Adipocyte (in vitro differentiated cells): Measurements from ENCODE around the gene KCNAB1.
A peak's percentile ranks its signal among the peaks of the same experiment; 100 is the strongest.
"Not testable (repeated sequence)": the region's sequence is repeated elsewhere in the genome, so short reads cannot be mapped to it uniquely, and the experiment has no call there.

Source experiments
- DNase-seq: peaks from one replicate; pipeline ENCODE4 v3.0.0-alpha.2; 2015; ENCODE audit warnings: low read depth
- H3K27me3 ChIP-seq: replicated peaks from 2 replicates; pipeline ENCODE4 v1.7.0; 2013; ENCODE audit warnings: mild to moderate bottlenecking, low read length, moderate library complexity; ENCODE audit not compliant: control insufficient read depth, insufficient read depth
- H3K36me3 ChIP-seq: 2 replicates; pipeline ENCODE4 v1.7.0; 2013; ENCODE audit warnings: low read length, mild to moderate bottlenecking, moderate library complexity; ENCODE audit not compliant: control insufficient read depth, insufficient read depth, severe bottlenecking
- H3K4me1 ChIP-seq: 2 replicates; pipeline ENCODE4 v1.7.0; 2013; ENCODE audit warnings: mild to moderate bottlenecking, low read length, moderate library complexity; ENCODE audit not compliant: control insufficient read depth, insufficient read depth
- H3K4me3 ChIP-seq: 2 replicates; pipeline ENCODE4 v1.7.0; 2013; ENCODE audit warnings: mild to moderate bottlenecking, low read length, moderate library complexity
- H3K9ac ChIP-seq: 2 replicates; pipeline ENCODE4 v1.7.0; 2013; ENCODE audit warnings: mild to moderate bottlenecking, low read length, moderate library complexity
- H3K9me3 ChIP-seq: 2 replicates; pipeline ENCODE4 v1.7.0; 2013; ENCODE audit warnings: mild to moderate bottlenecking, low read length, moderate library complexity; ENCODE audit not compliant: control insufficient read depth

KCNAB1 gene

DNA sequence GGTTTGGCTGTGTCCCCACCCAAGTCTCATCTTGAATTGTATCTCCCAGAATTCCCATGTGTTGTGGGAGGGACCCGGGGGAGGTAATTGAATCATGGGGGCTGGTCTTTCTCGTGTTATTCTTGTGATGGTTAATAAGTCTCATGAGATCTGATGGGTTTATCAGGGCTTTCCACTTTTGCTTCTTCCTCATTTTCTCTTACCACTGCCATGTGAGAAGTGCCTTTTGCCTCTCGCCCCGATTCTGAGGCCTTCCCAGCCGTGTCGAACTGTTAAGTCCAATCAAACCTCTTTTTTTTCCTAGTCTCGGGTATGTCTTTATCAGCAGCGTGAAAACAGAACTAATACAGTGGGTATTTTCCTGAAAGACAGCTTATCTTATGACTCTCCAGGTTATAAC is 448.6 kb downstream of the KCNAB1 start:
- not testable (repeated sequence) for H3K4me1 ChIP-seq, H3K4me3 ChIP-seq, DNase-seq, H3K27me3 ChIP-seq, H3K9ac ChIP-seq, H3K36me3 ChIP-seq, H3K9me3 ChIP-seq

- not testable (repeated sequence) for H3K27me3 ChIP-seq, H3K4me1 ChIP-seq, DNase-seq, H3K4me3 ChIP-seq, H3K9ac ChIP-seq, H3K36me3 ChIP-seq, H3K9me3 ChIP-seq
Measured at GRCh38 chr3:156569881-156570280, 449.5 kb downstream of the KCNAB1 start.

DNA sequence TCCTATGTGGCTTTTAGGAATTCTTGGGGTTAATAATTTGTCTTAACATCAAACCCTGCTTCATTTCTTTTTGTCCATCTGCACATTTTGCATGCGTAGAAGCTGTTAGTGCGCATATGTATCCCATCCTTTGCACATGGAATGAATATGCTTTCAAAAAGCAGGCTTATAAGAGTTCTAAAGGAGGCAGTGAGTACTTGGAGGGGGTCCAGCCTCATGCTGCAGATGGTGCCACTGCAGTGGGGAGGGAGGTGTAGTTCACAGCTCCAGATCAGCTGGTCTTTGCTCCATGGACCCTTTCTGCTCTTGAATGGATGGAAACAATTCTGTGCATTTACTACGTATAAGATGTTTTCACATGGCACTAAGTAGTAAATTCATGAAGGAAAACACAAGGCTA is 455.3 kb downstream of the KCNAB1 start:
- Histone ChIP-seq H3K9ac (no peak overlapping the region), H3K4me1 (peaks cover 15% of the 10 kb centered on the region), H3K9me3 (no peaks in the 10 kb centered on the region), H3K36me3 (no peaks in the 10 kb centered on the region), H3K27me3 (no peaks in the 10 kb centered on the region), H3K4me3 (no peak overlapping the region)
- DNase-seq, result no peak

DNA sequence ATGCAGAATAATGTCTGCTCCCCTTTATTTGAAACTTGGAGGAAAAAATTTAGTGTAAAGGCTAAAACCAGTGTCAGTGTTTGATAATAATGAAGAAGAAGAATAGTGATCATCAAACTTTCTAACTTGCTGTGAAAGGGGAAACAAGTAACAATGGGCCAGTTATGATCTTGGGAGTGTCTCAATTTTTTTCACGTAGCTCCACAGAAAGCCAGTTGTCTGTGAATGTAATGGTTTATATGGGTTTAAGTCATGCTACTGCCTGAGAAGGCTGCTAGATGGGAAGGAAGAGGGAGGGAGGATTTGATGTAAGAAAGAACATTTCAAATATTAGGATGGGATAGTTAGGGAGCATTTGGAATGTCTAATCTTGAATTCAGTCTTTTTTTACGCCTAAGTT is 455.7 kb downstream of the KCNAB1 start:
- no peaks in the 10 kb centered on the region for H3K9me3 ChIP-seq
- H3K4me3 ChIP-seq, result no peak overlapping the region
- no peaks in the 10 kb centered on the region for H3K27me3 ChIP-seq
- DNase-seq, result no peak
- H3K36me3 ChIP-seq, result no peaks in the 10 kb centered on the region
- peaks cover 15% of the 10 kb centered on the region for H3K4me1 ChIP-seq
- no peak overlapping the region for H3K9ac ChIP-seq

- Histone ChIP-seq H3K36me3 (no peaks in the 10 kb centered on the region), H3K9ac (no peak overlapping the region), H3K27me3 (no peaks in the 10 kb centered on the region), H3K4me1 (peaks cover 15% of the 10 kb centered on the region), H3K9me3 (no peaks in the 10 kb centered on the region), H3K4me3 (no peak overlapping the region)
- no peak for DNase-seq
Measured at GRCh38 chr3:156576651-156577348, 456.4 kb downstream of the KCNAB1 start.

DNA sequence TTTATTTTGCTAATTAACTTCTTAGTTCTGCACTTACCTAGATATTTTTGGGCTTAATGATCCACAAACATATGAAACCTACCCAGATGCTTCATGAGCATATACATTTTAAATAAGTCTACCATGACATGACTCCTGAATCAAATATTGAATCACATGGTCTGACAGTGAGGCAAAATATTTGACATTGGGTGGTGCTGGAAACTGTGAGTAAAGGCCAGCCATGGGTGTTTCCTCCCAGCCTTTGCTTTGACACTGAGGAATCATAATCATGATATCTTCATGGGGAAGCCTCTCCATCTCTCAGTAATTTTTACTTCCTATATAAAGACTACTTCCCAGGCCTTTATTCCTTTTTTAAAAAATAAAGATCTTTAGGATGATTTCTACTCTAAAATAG is 457.4 kb downstream of the KCNAB1 start:
- no peaks in the 10 kb centered on the region for H3K9me3 ChIP-seq
- no peak overlapping the region for H3K4me3 ChIP-seq
- DNase-seq, result peak; percentile 46
- H3K36me3 ChIP-seq, result no peaks in the 10 kb centered on the region
- no peak overlapping the region for H3K9ac ChIP-seq
- H3K27me3 ChIP-seq, result no peaks in the 10 kb centered on the region
- H3K4me1 ChIP-seq, result peaks cover 15% of the 10 kb centered on the region

- H3K4me1 ChIP-seq, result peaks cover 15% of the 10 kb centered on the region
- no peak for DNase-seq
- no peak overlapping the region for H3K9ac ChIP-seq
Measured at GRCh38 chr3:156579427-156579851, 459.1 kb downstream of the KCNAB1 start.

GRCh38 chr3:156581033-156581432 is 460.7 kb downstream of the KCNAB1 start:
- H3K4me1 ChIP-seq, result peaks cover 15% of the 10 kb centered on the region
- H3K36me3 ChIP-seq, result no peaks in the 10 kb centered on the region
- DNase-seq, result no peak
- no peaks in the 10 kb centered on the region for H3K27me3 ChIP-seq
- H3K9ac ChIP-seq, result no peak overlapping the region
- no peaks in the 10 kb centered on the region for H3K9me3 ChIP-seq
- no peak overlapping the region for H3K4me3 ChIP-seq

More at GRCh38 chr3:156579427-156579851, 459.1 kb downstream of the KCNAB1 start:
- H3K36me3 ChIP-seq, result no peaks in the 10 kb centered on the region
- H3K27me3 ChIP-seq, result no peaks in the 10 kb centered on the region
- H3K9me3 ChIP-seq, result no peaks in the 10 kb centered on the region
- H3K4me3 ChIP-seq, result no peak overlapping the region

DNA sequence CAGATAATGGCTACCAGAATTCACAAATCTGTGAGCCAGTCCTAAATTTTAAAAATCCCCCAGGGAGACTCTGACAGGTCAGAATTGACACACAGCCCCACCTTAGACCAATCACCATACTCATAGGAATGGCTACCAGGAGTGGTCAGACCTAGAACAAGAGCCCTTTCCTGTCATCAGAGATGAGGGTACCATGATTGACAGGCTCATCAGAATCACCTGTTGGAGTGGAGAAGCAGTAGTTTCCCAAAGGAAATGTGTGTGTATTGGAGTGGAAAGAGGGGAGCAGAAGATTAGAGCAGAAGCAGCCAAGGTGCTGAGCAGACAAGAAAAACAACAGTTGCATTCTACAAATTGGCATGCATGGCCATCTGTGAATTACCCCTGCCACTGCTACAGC is 461.6 kb downstream of the KCNAB1 start:
- DNase-seq, result no peak
- Histone ChIP-seq H3K4me1 (peaks cover 19% of the 10 kb centered on the region), H3K36me3 (no peaks in the 10 kb centered on the region), H3K27me3 (no peaks in the 10 kb centered on the region), H3K9me3 (no peaks in the 10 kb centered on the region), H3K9ac (no peak overlapping the region), H3K4me3 (no peak overlapping the region)

DNA sequence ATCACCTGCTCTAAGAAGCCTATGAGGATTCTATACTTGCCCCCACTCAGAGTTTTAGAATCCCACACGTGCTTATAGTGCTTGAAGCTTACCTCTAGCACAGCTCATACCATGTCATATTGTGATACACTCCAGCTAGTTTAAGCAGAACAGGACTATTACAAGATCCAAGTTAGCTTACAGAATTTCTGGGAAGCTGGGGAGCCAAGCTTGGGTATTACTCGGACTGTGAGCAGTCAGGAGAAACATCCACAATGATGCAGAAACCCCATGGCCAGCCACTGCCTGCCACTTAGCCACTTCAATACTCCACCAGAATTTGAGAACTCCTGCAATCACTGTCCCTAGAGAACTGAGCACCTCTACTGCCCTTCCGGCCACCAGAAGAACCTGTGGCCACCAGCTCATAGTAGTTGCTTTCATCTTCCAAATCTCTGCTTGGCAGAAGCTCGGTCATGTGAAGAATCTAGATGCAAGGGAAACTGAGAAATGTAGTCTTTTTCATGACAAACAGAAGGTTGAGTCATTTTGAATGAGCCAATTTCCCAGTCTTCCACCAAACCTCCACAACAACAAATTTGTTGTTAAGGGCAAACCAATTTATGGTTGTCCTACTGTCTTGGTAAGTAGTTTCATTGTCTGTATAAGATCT is 462.3 kb downstream of the KCNAB1 start:
- Histone ChIP-seq H3K4me1 (peaks cover 19% of the 10 kb centered on the region), H3K9ac (no peak overlapping the region), H3K36me3 (no peaks in the 10 kb centered on the region), H3K9me3 (no peaks in the 10 kb centered on the region), H3K4me3 (no peak overlapping the region), H3K27me3 (no peaks in the 10 kb centered on the region)
- no peak for DNase-seq

- H3K9ac ChIP-seq, result no peak overlapping the region
- no peaks in the 10 kb centered on the region for H3K36me3 ChIP-seq
- DNase-seq, result no peak
- peaks cover 12% of the 10 kb centered on the region for H3K4me1 ChIP-seq
- H3K9me3 ChIP-seq, result no peaks in the 10 kb centered on the region
- H3K27me3 ChIP-seq, result no peaks in the 10 kb centered on the region
- H3K4me3 ChIP-seq, result no peak overlapping the region
Measured at GRCh38 chr3:156583469-156583868, 463.1 kb downstream of the KCNAB1 start.
